HG02678 (cell line): ENCODE results near the gene IGF2.

Experiments
- ATAC-seq: cut with Tn5 transposase; IDR thresholded peaks from one replicate; pipeline ENCODE4 v1.9.1; 2021; ENCODE audit warnings: mild to moderate bottlenecking, moderate library complexity; ENCODE audit not compliant: unreplicated experiment

The IGF2 gene

GRCh38 chr11:2169626-2170570, 30.7 kb upstream of the IGF2 start:
- no peak for ATAC-seq

- no peak for ATAC-seq
Observed at GRCh38 chr11:2169005-2169378, 29.8 kb upstream of the IGF2 start.

- no peak for ATAC-seq
Observed at GRCh38 chr11:2168286-2169004, 29.3 kb upstream of the IGF2 start.

- ATAC-seq = no peak
Observed at GRCh38 chr11:2167141-2168045, 28.2 kb upstream of the IGF2 start.

- no peak for ATAC-seq
Observed at GRCh38 chr11:2166091-2166851, 27.1 kb upstream of the IGF2 start.

GRCh38 chr11:2165571-2165970, 26.4 kb upstream of the IGF2 start:
- no peak for ATAC-seq

GRCh38 chr11:2164861-2165555, 25.8 kb upstream of the IGF2 start:
- ATAC-seq = no peak

GRCh38 chr11:2164081-2164480, 24.9 kb upstream of the IGF2 start:
- no peak for ATAC-seq

GRCh38 chr11:2163428-2163978, 24.3 kb upstream of the IGF2 start:
- no peak for ATAC-seq

GRCh38 chr11:2160736-2161259, 21.6 kb upstream of the IGF2 start, which contains the start of gene INS:
Gene INS (minus strand): TSS chr11:2161209. CDS start chr11:2160971, 238 bp downstream.
- ATAC-seq = no peak

GRCh38 chr11:2159536-2160413, 20.6 kb upstream of the IGF2 start:
- no peak for ATAC-seq

GRCh38 chr11:2158966-2159365, 19.8 kb upstream of the IGF2 start:
- no peak for ATAC-seq

GRCh38 chr11:2158296-2158737, 19.1 kb upstream of the IGF2 start:
- no peak for ATAC-seq

- no peak for ATAC-seq
Observed at GRCh38 chr11:2157294-2158040, 18.3 kb upstream of the IGF2 start.

GRCh38 chr11:2156416-2157182, 17.4 kb upstream of the IGF2 start:
- no peak for ATAC-seq

GRCh38 chr11:2155511-2155910, 16.3 kb upstream of the IGF2 start:
- no peak for ATAC-seq

- ATAC-seq = no peak
Observed at GRCh38 chr11:2154889-2155288, 15.7 kb upstream of the IGF2 start.
